ENCODE measurements around the gene IL34.
"Not testable (repeated sequence)": the region's sequence is repeated elsewhere in the genome, so short reads cannot be mapped to it uniquely, and the experiment has no call there.

The IL34 gene

DNA sequence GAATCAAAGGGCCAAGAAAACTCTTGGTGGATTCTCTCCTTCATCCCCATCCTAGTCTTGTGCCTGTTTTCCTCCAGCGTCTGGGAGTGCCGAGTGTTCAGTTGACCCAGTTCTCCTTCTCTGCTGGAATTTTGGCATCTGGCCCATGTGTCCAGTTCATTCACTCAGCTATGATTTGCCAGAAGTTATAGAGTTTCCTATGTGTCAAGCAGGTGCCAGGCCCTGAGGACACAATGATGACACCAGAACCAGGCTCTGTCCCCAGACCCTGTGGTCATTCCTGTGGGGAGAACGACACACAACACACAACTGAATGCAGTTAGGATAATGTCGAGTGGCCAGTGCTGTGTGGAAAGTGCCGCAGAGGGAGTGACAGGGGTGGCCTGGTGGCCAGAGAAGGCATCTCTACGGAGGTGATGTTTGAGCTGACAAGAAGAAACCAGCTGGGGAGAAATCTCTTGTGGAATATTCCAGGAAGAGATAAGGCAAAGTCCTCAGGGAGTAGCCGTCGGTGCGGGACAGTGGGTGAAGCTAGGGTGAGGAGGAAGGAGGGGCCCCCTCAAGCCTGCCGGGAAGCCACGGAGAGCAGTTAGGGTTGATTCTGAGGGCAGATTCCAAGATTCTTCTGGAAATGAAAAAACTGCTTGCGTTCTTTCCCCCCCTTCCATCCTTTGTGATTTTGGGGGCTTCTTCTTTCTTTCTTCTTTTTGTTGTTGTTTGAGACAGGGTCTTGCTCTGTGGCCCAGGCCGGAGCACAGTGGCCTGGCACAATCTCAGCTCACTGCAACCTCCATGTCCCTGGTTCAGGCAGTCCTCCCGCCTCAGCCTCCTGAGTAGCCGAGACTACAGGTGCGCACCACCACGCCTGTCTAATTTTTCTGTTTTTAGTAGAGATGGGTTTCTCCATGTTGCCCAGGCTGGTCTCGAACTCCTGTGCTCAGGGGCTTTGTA is 35.8 kb upstream of the IL34 start:
- TF ChIP-seq POLR2AphosphoS5 (IDR thresholded peaks at IDR 0.05; ENCODE audit: low read depth, low read length) (no peak), TAF1 (IDR thresholded peaks at IDR 0.05; ENCODE audit: borderline replicate concordance, low read depth, low read length) (no peak)
- DNase-seq (ENCODE audit: insufficient read length) (no peak), FAIRE-seq (no peak)

DNA sequence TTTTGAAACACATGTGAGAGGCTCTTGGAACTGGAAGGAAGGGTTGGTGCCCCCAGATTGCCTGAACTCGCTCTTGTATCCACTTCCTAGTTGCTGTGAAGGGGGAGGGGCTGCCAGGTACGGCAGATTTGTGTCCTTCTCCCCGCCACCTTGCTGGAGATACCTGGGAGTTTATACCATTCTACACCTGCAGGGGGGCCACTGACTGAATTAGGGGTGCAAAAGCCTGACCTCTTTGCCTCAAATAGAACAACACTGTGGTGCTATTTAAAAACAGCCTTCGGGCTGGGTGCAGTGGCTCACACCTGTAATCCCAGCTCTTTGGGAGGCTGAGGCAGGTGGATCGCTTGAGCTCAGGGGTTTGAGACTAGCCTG is 35.1 kb upstream of the IL34 start:
- no peak for DNase-seq (ENCODE audit: insufficient read length)
- FAIRE-seq: no peak
- no peak for TF ChIP-seq POLR2AphosphoS5 (IDR thresholded peaks at IDR 0.05; ENCODE audit: low read depth, low read length)
- TF ChIP-seq TAF1 (IDR thresholded peaks at IDR 0.05; ENCODE audit: borderline replicate concordance, low read depth, low read length): no peak
- TF ChIP-seq POLR2A (IDR thresholded peaks at IDR 0.05; ENCODE audit: low read depth, low read length): no peak

DNA sequence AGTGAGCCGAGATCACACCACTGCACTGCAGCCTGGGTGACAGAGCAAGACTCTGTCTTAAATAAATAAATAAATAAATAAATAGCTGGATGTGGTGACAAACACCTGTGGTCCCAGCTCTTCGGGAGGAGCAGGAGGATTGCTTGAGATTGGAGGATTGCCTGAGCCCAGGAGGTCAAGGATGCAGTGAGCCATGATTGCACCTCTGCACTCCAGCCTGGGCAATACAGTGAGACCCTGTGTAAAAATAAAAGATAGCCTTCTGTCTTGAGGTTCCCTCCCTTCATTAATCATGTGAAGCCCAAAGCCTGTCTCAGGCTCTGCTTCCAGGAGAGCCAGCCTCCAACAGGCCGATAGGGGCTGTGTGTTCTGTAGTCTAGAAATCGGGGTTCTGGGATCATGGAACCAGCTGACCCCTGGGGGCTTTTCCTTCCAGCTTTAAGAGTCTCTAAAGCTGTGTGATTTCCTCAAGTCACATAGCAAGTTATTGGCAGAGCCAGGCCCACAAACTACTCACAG is 34.5 kb upstream of the IL34 start:
- DNase-seq (ENCODE audit: insufficient read length) (no peak), FAIRE-seq (no peak)
- no peak for TF ChIP-seq POLR2AphosphoS5 (IDR thresholded peaks at IDR 0.05; ENCODE audit: low read depth, low read length)
- TF ChIP-seq TAF1 (IDR thresholded peaks at IDR 0.05; ENCODE audit: borderline replicate concordance, low read depth, low read length): no peak
- no peak for TF ChIP-seq POLR2A (IDR thresholded peaks at IDR 0.05; ENCODE audit: low read depth, low read length)

DNA sequence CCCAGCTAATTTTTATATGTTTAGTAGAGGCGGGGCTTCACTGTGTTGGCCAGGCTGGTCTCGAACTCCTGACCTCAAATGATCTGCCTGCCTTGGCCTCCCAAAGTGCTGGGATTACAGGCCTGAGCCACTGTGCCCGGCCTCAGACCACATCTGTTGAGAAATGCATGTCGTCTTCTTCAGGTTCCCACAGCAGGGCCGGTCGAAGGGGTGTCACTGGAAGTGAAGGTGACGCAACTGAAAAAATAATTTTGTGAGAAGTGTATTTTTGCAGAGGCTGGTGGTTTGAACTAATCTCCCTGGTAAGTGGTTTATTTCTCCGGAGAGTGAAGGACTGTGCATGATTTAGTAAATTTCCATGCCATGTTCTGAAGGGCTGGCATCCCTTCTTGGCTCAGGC is 33.4 kb upstream of the IL34 start:
- FAIRE-seq (no peak), DNase-seq (ENCODE audit: insufficient read length) (no peak)

DNA sequence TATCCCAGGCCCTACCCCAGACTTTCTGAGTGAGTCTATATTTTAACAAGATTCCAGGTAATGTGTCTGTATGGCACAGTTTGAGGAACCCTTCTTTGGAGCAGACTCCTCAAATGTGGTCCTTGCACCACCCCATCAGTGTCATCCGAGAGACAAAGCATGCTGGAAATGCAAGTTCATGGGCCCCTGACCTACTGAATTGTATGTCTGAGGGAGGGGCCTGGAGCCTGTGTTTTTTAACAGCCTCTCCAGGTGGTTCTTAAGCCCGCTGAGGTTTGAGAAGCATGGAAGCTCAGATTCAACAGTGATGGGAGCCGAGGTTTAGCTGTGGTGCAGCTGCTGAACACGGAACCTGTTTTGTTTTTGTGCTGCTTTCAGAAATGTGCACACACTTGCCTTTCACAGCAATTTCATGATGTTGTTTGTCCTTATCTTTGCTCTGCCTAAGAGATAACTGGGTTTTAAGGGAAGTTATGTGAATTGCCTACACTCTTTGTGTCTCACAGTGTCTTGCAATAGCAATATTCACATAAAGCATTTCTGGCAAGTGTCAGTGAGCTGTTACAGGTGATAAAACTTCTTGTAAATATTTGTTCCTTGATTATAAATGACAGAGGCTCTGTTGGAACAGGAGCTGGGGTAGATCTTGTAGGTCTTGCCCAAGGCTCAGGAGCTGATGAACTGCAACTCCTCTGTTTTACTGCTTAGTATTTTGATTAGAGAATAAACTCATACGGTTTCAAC is 32.0 kb upstream of the IL34 start:
- no peak for FAIRE-seq
- TF ChIP-seq POLR2A (IDR thresholded peaks at IDR 0.05; ENCODE audit: low read depth, low read length): no peak
- TF ChIP-seq POLR2AphosphoS5 (IDR thresholded peaks at IDR 0.05; ENCODE audit: low read depth, low read length): no peak
- no peak for TF ChIP-seq TAF1 (IDR thresholded peaks at IDR 0.05; ENCODE audit: borderline replicate concordance, low read depth, low read length)

More for the DNA sequence above, 33.4 kb upstream of the IL34 start:
- TF ChIP-seq POLR2A (IDR thresholded peaks at IDR 0.05; ENCODE audit: low read depth, low read length): no peak
- TF ChIP-seq POLR2AphosphoS5 (IDR thresholded peaks at IDR 0.05; ENCODE audit: low read depth, low read length): no peak
- no peak for TF ChIP-seq TAF1 (IDR thresholded peaks at IDR 0.05; ENCODE audit: borderline replicate concordance, low read depth, low read length)

DNA sequence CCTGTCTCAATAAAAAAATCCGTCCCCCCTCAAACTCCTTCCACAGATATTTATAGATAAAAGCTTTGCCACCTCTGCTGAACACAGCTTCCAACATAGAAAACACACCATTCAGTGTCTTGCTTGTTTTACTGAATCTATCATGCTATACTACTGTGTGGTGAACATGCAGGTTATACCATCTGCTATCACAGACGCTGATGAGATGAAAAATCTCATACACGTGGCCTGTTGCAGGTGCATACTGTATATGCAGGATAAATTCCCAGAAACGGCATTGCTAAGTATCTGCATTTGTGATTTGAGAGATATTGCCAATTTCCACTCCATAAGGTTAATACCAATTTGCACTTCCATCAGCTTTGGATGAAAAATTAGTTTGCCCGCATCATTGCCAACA is 30.4 kb upstream of the IL34 start:
- FAIRE-seq (no peak), DNase-seq (ENCODE audit: insufficient read length) (no peak)
- TF ChIP-seq POLR2AphosphoS5 (IDR thresholded peaks at IDR 0.05; ENCODE audit: low read depth, low read length) (no peak), POLR2A (IDR thresholded peaks at IDR 0.05; ENCODE audit: low read depth, low read length) (no peak), TAF1 (IDR thresholded peaks at IDR 0.05; ENCODE audit: borderline replicate concordance, low read depth, low read length) (no peak)

More for the DNA sequence above, 32.0 kb upstream of the IL34 start:
- DNase-seq (ENCODE audit: insufficient read length): no peak

DNA sequence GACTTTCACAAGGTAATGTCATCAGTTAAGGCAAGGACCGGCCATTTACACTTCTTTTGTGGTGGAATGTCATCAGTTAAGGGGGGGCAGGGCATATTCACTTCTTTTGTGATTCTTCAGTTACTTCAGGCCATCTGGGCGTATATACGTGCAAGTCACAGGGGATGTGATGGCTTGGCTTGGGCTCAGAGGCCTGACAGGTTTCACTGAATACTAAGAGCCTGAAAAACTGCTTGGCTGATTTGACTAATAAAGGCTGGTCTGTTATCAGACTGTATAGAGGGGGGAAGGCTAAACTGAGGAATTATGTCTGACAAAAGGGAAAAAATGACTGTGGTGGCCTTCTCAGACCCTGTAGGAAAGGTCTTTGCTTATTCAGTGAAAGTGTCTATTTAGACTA is 24.5 kb upstream of the IL34 start:
- not testable (repeated sequence) for FAIRE-seq; DNase-seq (ENCODE audit: insufficient read length)

DNA sequence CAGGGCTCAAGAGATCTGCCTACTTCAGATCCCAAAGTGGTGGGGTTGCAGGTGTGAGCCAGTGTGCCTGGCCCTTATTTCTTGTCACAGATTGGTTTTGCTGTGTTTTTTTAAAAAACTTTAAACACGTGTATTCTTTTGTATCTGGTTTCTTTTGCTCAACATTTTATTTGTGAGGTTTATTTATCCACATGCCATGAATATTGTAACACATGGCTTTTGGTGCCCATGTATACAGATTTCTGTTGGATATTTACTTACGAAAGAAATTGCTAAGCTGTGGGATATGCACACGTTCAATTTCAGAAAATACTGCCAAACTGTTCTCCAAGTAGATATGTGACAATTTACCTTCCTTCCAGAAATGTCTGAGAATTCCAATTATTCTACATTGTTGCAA is 18.7 kb upstream of the IL34 start:
- no peak for DNase-seq (ENCODE audit: insufficient read length)
- no peak for FAIRE-seq
- TF ChIP-seq POLR2A (IDR thresholded peaks at IDR 0.05; ENCODE audit: low read depth, low read length) (no peak), POLR2AphosphoS5 (IDR thresholded peaks at IDR 0.05; ENCODE audit: low read depth, low read length) (no peak), TAF1 (IDR thresholded peaks at IDR 0.05; ENCODE audit: borderline replicate concordance, low read depth, low read length) (no peak)

DNA sequence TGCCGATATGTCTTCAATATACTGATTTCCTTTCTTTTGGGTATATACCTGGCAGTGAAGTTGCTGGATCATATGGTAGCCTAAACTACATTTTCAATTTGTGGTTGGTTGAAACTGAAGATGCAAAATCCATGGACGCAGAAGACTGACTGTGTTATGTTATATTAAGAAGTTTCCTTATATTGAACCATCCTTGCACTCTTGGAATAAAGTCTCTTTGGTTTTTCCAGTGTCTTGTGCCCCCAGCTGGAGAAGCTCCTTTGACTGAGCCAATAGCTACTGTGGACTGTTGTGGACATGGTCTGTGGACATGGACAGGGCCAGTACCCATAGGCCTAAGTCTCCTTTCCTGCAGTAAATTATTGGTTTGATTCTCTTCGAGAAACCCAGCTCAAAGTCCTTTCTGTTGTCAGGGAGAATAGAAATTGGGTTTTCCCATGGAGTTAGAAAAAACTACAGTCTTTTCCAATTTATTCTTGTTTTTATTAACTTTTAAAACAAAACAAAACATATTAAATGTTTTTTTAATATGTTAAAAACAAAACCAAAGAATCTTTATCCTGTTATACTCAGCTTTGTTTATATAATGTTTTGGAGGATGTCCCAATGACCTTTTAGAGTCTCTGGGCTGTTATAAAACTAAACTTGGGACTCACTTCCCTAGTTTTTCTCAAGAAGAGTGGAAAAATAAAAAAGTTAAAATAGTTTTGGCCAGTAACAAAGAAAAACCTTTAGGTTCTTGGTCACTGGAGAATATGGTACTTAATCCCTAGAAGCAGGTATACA is 15.2 kb upstream of the IL34 start:
- DNase-seq (ENCODE audit: insufficient read length) (no peak), FAIRE-seq (no peak)
- no peak for TF ChIP-seq TAF1 (IDR thresholded peaks at IDR 0.05; ENCODE audit: borderline replicate concordance, low read depth, low read length)
- no peak for TF ChIP-seq POLR2A (IDR thresholded peaks at IDR 0.05; ENCODE audit: low read depth, low read length)
- no peak for TF ChIP-seq POLR2AphosphoS5 (IDR thresholded peaks at IDR 0.05; ENCODE audit: low read depth, low read length)

DNA sequence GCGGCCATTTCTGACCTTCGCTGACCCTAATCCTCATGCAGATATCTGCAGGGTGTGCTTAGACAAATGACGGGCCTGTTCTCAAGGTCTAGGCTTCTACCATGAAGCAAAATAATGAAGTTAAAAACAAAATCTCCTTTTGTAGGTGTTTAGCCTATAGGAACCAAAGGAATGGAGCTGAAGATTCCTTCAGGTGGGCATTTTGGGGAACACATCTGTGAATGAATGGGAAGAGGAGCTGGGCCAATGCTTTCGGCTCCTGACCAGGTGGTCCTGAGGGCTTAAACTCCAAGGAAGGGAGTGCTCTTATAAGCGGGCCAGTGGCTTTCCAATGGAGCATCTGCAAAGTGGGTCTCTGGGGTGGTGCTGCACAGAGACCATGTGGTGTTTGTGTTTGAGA is 14.1 kb upstream of the IL34 start:
- DNase-seq (ENCODE audit: insufficient read length) (no peak), FAIRE-seq (no peak)
- TF ChIP-seq POLR2A (IDR thresholded peaks at IDR 0.05; ENCODE audit: low read depth, low read length) (no peak), POLR2AphosphoS5 (IDR thresholded peaks at IDR 0.05; ENCODE audit: low read depth, low read length) (no peak), TAF1 (IDR thresholded peaks at IDR 0.05; ENCODE audit: borderline replicate concordance, low read depth, low read length) (no peak)

DNA sequence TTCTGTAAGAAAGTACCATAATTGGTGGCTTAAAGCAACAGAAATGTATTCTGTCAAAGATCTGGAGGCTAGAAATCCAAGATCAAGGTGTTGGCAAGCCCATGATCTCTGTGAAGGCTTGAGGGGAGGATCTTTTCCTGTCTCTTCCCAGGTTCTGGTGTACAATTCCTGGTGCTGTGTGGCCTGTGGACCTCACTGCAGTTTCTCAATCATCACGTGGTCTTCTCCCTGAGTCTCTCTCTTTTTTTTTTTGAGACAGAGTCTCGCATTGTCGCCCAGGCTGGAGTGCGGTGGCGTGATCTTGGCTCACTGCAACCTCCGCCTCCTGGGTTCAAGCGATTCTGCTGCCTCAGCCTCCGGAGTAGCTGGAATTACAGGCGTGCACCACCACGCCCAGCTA is 12.7 kb upstream of the IL34 start:
- FAIRE-seq; DNase-seq (ENCODE audit: insufficient read length): not testable (repeated sequence)
